DND-41 (cell line): Measurements from ENCODE around the gene CA11.

Experiments used
- EZH2 ChIP-seq: IDR thresholded peaks from 3 replicates; pipeline ENCODE4 v1.6.1; 2012; ENCODE audit warnings: borderline replicate concordance, low read depth, mild to moderate bottlenecking, moderate library complexity, low read length, inconsistent platforms; ENCODE audit not compliant: severe bottlenecking
- TF ChIP-seq, protein P1 (sequence below): IDR thresholded peaks from 2 replicates; pipeline ENCODE4 v1.5.1; 2012; ENCODE audit warnings: borderline replicate concordance, low read length, moderate library complexity, mild to moderate bottlenecking; ENCODE audit not compliant: poor library complexity, severe bottlenecking; ENCODE audit errors: extremely low read depth

GRCh38 chr19:48676887-48677286 is 30.9 kb upstream of the CA11 start:
- TF ChIP-seq, protein P1, sequence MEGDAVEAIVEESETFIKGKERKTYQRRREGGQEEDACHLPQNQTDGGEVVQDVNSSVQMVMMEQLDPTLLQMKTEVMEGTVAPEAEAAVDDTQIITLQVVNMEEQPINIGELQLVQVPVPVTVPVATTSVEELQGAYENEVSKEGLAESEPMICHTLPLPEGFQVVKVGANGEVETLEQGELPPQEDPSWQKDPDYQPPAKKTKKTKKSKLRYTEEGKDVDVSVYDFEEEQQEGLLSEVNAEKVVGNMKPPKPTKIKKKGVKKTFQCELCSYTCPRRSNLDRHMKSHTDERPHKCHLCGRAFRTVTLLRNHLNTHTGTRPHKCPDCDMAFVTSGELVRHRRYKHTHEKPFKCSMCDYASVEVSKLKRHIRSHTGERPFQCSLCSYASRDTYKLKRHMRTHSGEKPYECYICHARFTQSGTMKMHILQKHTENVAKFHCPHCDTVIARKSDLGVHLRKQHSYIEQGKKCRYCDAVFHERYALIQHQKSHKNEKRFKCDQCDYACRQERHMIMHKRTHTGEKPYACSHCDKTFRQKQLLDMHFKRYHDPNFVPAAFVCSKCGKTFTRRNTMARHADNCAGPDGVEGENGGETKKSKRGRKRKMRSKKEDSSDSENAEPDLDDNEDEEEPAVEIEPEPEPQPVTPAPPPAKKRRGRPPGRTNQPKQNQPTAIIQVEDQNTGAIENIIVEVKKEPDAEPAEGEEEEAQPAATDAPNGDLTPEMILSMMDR: no peak
- no peak for TF ChIP-seq EZH2
